Right atrium auricular region (tissue), 2 donors: Measurements from ENCODE around the gene FMNL2. TPM values are rescaled to one million over a fixed set of nuclear protein-coding genes. Genes with fewer than 3 reads are reported as not detected.
A peak's percentile ranks its signal among the peaks of the same experiment; 100 is the strongest.

Source experiments
- DNase-seq: peaks from one replicate; pipeline ENCODE4 v3.0.0-alpha.2; 2019; ENCODE audit warnings: low spot score
- H3K27ac ChIP-seq, 2 donors: fragments of 200-600 bp; sonication (generic); 1 replicate in 1 of 2; 2 replicates in 1 of 2; pipeline ENCODE4 v1.5.1; 2016 to 2019
- H3K27me3 ChIP-seq, 2 donors: fragments of 200-600 bp; sonication (generic); one replicate each; pipeline versions ENCODE4 v1.5.1 to v1.6.0; 2017 to 2019
- H3K36me3 ChIP-seq: fragments of 200-600 bp; sonication (generic); one replicate; pipeline ENCODE4 v1.5.1; 2016
- H3K4me1 ChIP-seq, 2 donors: fragments of 200-600 bp; sonication (generic); one replicate each; pipeline versions ENCODE4 v1.5.1 to v1.6.0; 2017 to 2019
- H3K4me3 ChIP-seq, 2 donors: fragments of 200-600 bp; sonication (generic); 1 replicate in 1 of 2; 2 replicates in 1 of 2; pipeline ENCODE4 v1.5.1; 2017 to 2019; ENCODE audit warnings: mild to moderate bottlenecking in 1 of 2, moderate library complexity in 1 of 2
- H3K9me3 ChIP-seq, 2 donors: fragments of 200-600 bp; sonication (generic); one replicate each; pipeline ENCODE4 v1.5.1; 2019
- CTCF ChIP-seq, 2 donors: fragments of 200-600 bp; sonication (generic); IDR thresholded peaks; one replicate each; pipeline ENCODE4 v1.5.1; 2019; ENCODE audit warnings: antibody characterized with exemption in 2 of 2
- total RNA-seq, 2 donors: library from RNA; depleted of rRNA; stranded (reverse); fragments of >200 nt; gene quantifications; one replicate each; pipeline ENCODE4 v1.1.0, GENCODE V29; 2016

FMNL2 gene
- total RNA-seq, 2 donors from 2014 or later = 6.0 to 11.5 TPM

GRCh38 chr2:152693033-152693432 is 358.1 kb downstream of the FMNL2 start:
- Histone ChIP-seq H3K9me3 (no peaks in the 10 kb centered on the region), H3K4me1 (no peaks in the 10 kb centered on the region), H3K27ac (no peak overlapping the region), H3K4me3 (no peak overlapping the region), H3K27me3 (no peaks in the 10 kb centered on the region), H3K36me3 (peaks cover 12% of the 10 kb centered on the region)
- no peak for DNase-seq
- TF ChIP-seq CTCF (IDR thresholded peaks at IDR 0.05) = no peak

- Histone ChIP-seq H3K36me3 (peaks cover 12% of the 10 kb centered on the region), H3K27me3 (no peaks in the 10 kb centered on the region), H3K27ac (peak overlapping the region in 1 of 2 donors; percentile 22), H3K9me3 (no peaks in the 10 kb centered on the region), H3K4me1 (no peaks in the 10 kb centered on the region), H3K4me3 (peak overlapping the region in 1 of 2 donors; percentile 21)
- DNase-seq = no peak
- TF ChIP-seq CTCF (IDR thresholded peaks at IDR 0.05) = no peak
Observed at GRCh38 chr2:152694161-152694661, 359.2 kb downstream of the FMNL2 start.

GRCh38 chr2:152695763-152696162 is 360.8 kb downstream of the FMNL2 start:
- no peak for DNase-seq
- Histone ChIP-seq H3K4me1 (no peaks in the 10 kb centered on the region), H3K4me3 (no peak overlapping the region), H3K36me3 (peaks cover 12% of the 10 kb centered on the region), H3K27ac (no peak overlapping the region), H3K27me3 (no peaks in the 10 kb centered on the region), H3K9me3 (no peaks in the 10 kb centered on the region)
- TF ChIP-seq CTCF (IDR thresholded peaks at IDR 0.05) = no peak

- H3K36me3 ChIP-seq = peaks cover 12% of the 10 kb centered on the region
- H3K9me3 ChIP-seq = no peaks in the 10 kb centered on the region
- DNase-seq = no peak
- H3K4me1 ChIP-seq = no peaks in the 10 kb centered on the region
- TF ChIP-seq CTCF (IDR thresholded peaks at IDR 0.05) = no peak
- no peaks in the 10 kb centered on the region for H3K27me3 ChIP-seq
- no peak overlapping the region for H3K27ac ChIP-seq
- no peak overlapping the region for H3K4me3 ChIP-seq
Observed at GRCh38 chr2:152696476-152696875, 361.5 kb downstream of the FMNL2 start.

Other genes starting within 250 kb of the FMNL2 start
- under 1 TPM; 0.37 to 0.90 TPM for gene CACNB4, start 236.1 kb upstream of the FMNL2 start, total RNA-seq
- gene STAM2, start 159.4 kb upstream of the FMNL2 start, total RNA-seq = 10 to 100 TPM; 26.8 to 27.3 TPM